WTC11 (cell line): ENCODE data around the gene LMO2.

ENCODE experiments used
- CTCF ChIP-seq: fragments of 200-600 bp; IDR thresholded peaks from 2 replicates; pipeline ENCODE4 v1.8.0; 2022; ENCODE audit warnings: antibody characterized with exemption
- ETV6 ChIP-seq: sonication (generic); formaldehyde crosslinking; IDR thresholded peaks from 2 replicates; pipeline ENCODE4 v1.8.1; 2022; ENCODE audit warnings: mild to moderate bottlenecking, missing genetic modification reagents
- ZBTB21 ChIP-seq: sonication (generic); formaldehyde crosslinking; IDR thresholded peaks from 2 replicates; pipeline ENCODE4 v1.8.1; 2023; ENCODE audit warnings: mild to moderate bottlenecking, missing genetic modification reagents, borderline replicate concordance

DNA sequence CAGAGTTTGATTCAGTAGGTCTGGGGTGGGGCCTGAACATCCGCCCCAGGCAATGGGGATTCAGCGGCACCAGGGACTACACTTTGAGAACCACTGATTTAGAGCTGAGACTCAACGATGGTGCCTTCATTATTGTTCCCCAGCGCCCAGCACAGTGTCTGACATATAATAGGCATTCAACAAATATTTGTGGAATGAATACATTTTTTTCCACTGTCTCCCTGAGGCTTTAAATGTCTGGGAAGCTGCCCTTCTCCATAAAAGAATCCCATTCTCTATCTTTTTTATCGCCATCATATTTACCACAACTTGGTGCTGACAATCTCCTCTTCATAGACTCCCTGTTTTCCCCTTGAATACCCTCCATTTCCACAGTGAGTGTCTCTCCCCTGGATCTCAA lies 23.6 kb upstream of the LMO2 start:
- no peak for TF ChIP-seq CTCF
- no peak for TF ChIP-seq ZBTB21 (CRISPR knock-in tag)
- TF ChIP-seq ETV6 (CRISPR knock-in tag) = no peak
